Measurements from ENCODE around the gene G0S2.

Gene G0S2

GRCh38 chr1:209655411-209656231, 19.6 kb upstream of the G0S2 start:
- TF ChIP-seq CTCF (IDR thresholded peaks at IDR 0.05; ENCODE audit: insufficient read depth, low read depth, low read length, missing control alignments) = no peak
- no peak for DNase-seq (ENCODE audit: low read depth)
- no peak overlapping the region for H3K4me3 ChIP-seq (ENCODE audit: low read depth, low read length)

GRCh38 chr1:209657140-209657879, 17.9 kb upstream of the G0S2 start:
- peak; percentile 64 for DNase-seq (ENCODE audit: low read depth)
- H3K4me3 ChIP-seq (ENCODE audit: low read depth, low read length) = no peak overlapping the region
- no peak for TF ChIP-seq CTCF (IDR thresholded peaks at IDR 0.05; ENCODE audit: insufficient read depth, low read depth, low read length, missing control alignments)

GRCh38 chr1:209657918-209658317, 17.3 kb upstream of the G0S2 start:
- TF ChIP-seq CTCF (IDR thresholded peaks at IDR 0.05; ENCODE audit: insufficient read depth, low read depth, low read length, missing control alignments) = no peak
- no peak for DNase-seq (ENCODE audit: low read depth)
- no peak overlapping the region for H3K4me3 ChIP-seq (ENCODE audit: low read depth, low read length)

GRCh38 chr1:209659909-209660308, 15.3 kb upstream of the G0S2 start:
- DNase-seq (ENCODE audit: low read depth) = peak; percentile 57
- no peak for TF ChIP-seq CTCF (IDR thresholded peaks at IDR 0.05; ENCODE audit: insufficient read depth, low read depth, low read length, missing control alignments)
- H3K4me3 ChIP-seq (ENCODE audit: low read depth, low read length) = no peak overlapping the region

GRCh38 chr1:209661071-209661470, 14.1 kb upstream of the G0S2 start:
- no peak for DNase-seq (ENCODE audit: low read depth)
- no peak overlapping the region for H3K4me3 ChIP-seq (ENCODE audit: low read depth, low read length)
- TF ChIP-seq CTCF (IDR thresholded peaks at IDR 0.05; ENCODE audit: insufficient read depth, low read depth, low read length, missing control alignments) = no peak

GRCh38 chr1:209662879-209663327, 12.3 kb upstream of the G0S2 start:
- DNase-seq (ENCODE audit: low read depth) = no peak
- H3K4me3 ChIP-seq (ENCODE audit: low read depth, low read length) = no peak overlapping the region
- no peak for TF ChIP-seq CTCF (IDR thresholded peaks at IDR 0.05; ENCODE audit: insufficient read depth, low read depth, low read length, missing control alignments)
